GM18517 (cell line): ENCODE data around the gene SLC6A3.

Experiments
- ATAC-seq: cut with Tn5 transposase; IDR thresholded peaks from one replicate; pipeline ENCODE4 v1.9.1; 2021; ENCODE audit warnings: mild to moderate bottlenecking, moderate library complexity; ENCODE audit not compliant: unreplicated experiment

Gene SLC6A3

DNA sequence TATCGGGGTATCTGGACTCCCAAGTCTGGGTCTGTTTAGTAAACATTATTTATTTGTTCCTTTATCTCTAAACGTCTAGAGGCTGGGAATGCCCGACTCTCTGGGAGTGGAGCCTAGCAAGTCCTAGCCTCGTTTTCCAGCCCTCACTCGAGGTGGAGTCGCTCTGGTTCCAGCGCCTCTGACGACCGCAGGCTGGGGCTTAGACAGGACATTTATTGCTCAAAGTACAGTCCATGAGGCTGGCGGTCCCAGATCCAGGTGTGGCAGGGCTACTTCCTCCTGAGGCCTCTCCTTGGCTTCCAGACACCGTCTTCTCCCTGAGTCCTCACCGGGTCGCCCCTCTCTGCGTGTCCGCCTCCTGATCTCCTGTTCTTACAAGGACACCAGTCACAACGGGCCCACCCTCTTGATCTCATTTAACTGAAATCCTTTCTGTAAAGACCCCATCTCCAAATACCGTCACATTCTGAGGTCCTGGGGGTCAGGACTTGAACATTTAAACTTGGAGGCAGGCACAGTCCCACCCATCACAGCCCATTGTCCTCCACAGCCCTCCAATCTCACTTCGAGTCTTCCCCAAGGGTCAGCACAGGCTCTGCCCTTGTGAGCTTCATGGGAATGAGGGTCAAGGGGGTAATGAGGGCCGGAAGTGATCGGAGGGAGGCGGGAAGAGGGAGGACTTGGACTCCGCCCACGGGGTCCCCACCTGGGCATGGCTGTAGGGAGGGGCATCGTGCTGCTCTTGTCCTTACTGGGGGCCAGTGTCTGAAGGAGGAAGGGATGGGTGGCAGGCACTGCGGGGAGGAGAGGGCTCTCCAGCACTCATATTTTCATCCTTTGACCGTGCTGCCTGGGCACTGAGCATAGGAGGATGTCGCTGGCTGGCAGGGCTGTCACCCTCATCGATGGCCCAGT is 88.1 kb downstream of the SLC6A3 start:
- no peak for ATAC-seq

DNA sequence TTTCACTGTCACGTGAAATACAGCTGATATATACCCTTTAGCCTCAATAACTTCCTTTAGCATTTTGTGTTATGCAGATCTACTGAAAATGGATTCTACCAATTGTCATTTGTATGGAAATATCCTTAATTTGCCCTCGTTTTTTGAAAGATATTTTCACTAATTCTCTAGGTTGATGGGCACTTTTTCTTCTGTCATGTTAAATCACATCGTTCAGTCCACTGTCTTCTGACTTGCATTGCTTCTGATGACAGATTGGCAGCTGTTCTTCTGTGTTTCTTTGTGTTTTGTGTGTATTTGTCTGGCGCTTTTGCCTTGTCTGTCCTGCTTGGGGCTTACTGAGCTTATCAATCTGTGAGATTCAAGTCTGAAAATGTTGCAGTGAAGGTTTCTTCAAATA is 90.7 kb downstream of the SLC6A3 start:
- no peak for ATAC-seq

DNA sequence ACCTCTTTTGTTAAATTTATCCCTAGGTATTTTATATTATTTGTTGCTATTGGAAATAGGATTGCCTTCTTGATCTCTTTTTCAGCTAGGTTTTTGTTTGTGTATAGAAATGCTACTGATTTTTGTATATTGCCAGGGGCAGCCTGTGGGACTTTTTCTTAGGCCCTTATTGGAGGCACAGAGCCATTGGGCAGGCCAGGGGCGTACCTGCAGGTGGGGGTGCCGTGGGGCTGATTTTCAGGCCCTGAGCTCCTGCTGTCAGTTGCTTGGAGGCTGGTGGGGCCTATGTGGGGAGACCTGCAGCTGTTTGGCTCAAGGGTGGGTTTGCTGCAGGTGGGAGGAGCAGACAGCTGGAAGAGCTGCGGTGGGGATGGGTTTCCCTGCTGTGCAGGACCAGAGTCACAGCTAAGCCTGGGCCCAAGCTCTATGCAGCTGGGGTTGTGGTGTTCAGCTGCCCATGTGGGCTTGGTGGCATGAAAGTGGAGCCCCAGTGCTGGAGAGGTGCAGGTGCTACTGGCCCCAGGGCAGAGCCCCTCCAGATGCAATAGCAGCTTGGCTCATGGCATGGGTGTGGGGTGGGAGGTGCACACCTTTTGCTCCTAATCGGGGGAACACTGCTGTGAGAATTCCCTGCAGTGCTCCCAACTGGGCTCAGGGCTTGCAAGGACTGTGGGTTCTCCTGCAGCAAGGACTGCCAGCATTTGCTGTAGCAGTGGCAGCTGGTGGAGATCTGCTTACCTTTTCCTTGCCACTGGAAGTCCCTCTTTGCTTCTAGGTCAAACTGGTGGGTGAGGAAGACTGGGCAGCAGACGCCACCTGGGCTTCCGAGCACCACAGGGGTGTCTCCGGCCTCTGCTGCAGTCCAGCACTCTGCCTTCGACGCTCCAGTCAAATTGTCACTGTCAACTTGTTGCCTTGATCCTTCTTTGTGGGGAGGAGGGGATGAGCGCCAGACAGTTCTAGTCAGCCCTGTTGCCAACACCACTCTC is 92.7 kb downstream of the SLC6A3 start:
- ATAC-seq = no peak

DNA sequence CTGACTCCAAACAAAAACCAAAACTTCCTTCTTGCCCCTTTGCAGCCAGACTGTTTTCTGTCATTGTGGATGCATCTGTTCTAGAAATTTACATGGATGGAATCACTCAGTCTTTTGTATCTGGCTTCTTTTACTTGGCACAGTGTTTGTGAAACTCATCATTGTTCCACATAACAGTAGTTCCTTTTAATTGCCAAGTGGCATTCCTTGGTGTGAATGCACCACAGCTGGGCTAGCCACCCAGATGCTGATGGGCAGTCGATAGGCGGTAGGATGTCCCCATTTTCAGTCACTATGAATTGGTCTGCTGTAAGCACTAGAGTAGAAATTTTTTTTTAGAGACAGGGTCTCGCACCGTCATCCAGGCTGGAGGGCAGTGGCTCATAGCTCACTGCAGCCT is 94.1 kb downstream of the SLC6A3 start:
- no peak for ATAC-seq

DNA sequence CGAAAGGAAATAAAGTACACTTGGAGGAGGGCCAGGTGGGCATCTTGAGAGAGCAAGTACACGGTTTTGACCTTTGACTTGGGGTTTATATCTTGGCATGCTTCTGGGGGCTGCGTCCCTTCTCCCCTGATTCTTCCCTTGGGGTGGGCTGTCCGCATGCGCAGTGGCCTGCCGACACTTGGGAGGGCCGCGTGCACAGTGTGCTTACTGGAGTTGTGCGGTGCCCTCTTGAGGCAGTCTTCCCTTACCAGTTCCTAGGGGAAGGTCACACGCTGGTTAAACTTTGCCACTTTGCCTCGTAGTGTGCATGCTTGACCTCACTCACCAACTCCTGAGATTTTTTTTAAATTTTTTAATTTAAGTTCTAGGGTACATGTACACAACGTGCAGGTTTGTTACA is 96.0 kb downstream of the SLC6A3 start:
- ATAC-seq = no peak

DNA sequence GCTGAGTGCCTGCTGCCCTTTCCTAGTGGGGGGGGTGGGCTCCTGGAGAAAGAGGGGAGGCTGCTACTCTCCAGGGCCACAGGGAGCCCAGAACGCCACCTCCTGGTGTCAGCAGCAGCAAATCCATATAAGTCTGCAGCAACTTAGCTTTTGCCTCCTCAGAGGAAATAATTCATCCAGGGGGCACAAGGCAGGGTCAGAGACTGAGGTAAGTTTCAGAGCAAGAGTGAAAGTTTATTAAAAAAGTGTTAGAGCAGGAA is 96.3 kb downstream of the SLC6A3 start:
- no peak for ATAC-seq

DNA sequence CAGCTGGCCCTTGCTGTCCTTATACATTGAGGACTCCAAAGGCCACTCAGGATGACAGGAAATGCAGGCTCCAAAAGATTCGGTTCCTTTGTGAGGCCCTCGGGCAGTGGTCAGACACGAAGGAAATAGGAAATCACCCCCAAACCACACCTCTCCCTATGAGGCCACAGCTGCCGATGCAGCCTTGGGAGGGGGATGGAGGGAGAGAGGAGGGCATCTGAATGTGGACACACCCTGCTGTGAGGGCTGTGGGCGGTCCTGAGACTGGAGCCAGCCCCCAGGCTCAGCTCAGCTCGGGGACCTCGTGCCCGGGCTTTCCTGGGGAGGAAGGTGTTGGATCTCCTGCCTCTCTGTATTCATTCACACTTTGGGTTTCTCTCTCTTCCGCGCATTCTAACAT is 97.7 kb downstream of the SLC6A3 start:
- no peak for ATAC-seq

DNA sequence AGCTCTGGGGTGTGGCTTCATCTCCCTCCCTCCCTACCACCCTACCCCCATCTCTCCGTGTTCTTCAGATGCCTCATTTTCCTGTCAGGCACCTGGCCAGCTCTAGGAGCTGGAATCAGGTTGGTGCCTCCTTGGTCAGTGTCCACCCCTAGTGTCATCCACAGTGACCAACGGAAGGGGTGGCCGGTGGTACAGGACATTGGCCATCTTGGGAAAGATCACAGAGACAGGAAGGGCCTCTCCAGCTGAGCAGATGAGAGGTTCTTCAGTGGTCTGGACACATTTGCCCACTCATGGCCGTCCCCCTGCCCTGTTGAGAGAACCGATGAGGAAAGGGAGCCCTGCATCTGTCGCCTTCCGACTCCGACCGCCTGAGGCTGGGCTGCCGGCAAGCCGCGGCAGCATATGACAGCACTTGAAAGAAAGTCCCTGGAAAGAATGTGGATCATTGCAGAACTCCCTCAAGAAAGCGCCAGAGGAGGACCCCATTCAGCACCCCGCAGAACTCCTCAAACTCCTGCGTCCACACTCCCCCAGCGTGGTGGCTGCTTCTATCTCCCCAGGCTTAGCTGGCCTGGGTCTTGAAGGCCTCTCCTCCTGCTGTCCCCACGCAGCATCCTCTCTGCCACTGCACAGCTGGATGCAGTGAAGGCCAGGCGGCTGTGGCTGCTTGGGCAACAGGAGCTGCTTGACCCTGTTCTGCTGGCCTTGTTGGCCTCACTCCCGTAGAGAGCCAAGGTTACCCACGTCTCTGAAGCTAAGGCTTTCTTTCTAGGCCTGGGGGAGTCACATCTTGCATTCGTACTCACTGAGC is 98.4 kb downstream of the SLC6A3 start:
- ATAC-seq = no peak

DNA sequence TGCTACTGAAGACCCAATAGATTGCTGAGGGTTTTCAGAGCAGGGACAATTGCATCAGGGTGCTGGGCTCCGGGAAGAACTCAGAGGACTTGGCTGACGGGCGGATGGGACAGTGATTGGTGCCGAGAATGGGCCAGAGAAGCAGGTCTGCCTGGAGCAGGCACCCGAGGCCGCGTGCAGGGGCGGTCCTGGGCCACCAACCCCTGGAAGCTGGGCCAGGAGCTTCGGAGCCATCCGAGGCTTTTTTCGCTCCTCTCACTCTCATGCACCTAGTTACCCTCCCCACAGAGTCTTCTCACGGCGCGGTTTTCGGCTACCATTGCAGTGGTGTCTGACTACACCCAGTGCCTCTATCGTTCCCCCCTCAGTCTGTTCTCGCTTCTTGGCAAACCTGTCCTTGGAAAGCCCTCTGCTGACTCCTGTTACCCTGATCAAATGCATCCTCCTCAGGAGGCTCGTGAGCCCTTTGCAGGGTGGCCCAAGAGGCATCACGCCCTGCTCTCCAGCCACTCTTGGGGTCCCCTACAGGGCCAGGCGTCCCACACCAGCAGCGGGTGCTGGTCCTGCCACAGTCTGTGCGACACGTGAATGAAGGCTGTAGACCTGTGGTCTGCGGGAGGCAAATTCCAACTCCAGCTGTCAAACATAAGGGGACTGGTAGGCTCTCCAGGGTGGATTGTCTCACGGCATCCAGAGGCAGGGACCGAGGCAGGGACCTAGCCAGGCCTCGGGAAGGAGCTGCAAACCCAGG is 99.2 kb downstream of the SLC6A3 start:
- no peak for ATAC-seq

DNA sequence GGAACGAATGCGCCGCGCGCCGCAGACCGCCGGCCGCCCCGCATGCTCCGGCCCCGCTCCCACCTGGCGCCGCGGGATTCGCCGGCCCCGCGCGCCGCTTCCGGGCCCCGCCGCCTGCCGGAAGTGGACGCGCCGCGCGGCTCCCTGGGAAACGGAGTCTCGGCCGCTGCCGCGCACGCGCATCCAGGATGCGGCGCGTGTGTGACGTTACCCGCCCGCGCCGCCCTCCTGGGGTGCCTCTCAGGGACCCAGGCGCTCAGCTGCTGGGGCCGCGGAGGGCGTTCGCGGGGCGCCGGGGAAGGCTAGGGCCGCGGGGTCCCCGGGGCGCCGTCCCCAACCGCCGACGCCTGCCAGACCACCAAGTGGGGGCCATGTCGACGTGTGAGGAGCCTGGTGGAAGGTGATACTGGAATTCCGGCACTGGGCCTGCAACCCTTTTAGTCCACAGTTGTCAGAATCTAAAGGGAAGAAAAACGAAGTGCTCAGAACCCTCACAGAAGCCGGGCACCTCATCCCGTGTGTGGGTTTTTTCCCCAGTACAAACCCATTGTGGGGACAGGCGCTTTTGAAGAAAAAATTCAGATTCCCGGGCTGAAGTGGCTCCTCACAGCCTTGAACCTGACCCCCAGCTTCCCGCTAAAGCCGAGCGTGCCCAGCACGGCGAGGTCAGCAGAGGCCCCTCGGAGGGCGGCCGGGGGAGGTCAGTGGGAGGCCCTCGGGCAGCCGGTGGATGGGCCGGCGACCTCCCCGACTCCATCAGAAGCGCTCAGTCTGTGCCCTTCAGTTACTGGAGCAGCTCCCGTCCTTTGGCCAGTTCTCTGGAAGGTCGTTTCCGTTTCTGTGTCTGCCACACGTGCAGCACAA is 100.0 kb downstream of the SLC6A3 start, which contains the start of gene CLPTM1L:
Gene CLPTM1L, minus strand, starts transcription at position 125 of the 864 bp plus-strand sequence. CDS start 258 bp downstream, outside the sequence.
- ATAC-seq = peak; percentile 59

DNA sequence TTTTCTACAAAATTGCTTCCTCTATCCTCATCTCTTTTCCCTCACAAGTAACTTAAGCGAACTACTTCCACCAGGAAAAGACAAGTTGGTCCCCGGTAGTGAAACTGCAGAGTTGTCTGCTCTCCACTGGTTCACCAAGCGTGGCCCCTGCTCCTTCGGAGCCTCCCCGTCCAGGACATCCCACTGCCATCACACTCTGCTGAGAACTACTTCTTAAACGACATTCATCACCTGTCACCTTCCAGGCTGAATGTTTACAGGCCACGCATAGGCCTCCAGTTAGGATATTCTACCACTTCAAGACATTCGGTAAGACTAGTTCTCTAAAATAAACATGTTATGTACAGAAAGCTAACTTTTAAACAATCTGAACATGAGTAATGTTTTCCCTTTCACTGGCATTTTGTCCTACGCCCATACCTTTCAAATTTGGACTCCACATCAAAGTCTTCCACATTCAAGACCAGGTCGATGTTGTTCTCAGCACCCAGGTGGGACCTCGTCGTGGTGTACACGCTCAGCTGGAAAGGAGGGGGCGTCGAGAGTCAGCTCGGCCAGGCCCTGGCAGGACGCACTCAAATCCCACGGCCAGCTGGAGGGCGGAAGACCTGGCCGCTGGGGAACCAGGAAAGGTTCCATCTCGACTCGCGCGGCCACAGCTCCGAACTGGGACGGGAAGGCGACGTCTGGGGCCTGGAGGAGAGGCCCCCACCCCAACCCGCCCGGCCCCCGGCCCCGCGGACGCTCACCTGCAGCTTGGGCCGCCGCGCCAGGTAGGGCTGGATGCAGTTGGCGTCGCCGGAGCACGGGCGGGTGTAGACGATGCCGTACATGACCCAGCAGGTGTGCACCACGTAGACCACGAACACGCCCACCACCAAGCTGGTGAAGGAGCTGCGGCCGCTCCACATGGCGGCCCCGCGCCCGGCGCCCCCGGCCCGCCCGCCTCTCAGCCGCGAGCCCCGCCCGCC is 101.0 kb downstream of the SLC6A3 start:
- peak; percentile 21 for ATAC-seq

DNA sequence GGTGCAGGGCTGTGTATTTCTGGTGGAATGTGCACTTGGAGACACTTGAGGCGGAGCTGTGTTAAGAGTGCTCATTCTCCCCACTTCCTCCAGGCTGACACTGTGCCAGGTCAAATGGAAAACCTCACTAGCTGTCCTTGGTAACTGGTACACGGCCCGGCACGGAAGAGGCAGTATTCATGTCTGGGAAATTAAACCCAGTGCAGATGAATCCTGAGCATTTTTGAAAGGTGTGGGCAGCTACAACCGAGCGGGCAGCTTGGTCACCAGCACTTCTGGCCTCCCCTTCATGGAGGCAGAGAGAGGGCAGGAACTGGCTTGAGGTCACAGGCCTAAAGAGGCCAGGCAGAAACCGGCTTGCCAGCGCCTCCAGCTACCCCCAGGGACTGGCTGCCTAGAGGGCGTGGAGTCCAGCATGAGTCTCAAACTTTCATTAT is 101.9 kb downstream of the SLC6A3 start:
- no peak for ATAC-seq
